ENCODE data around the gene RASGRF2.

The RASGRF2 gene

GRCh38 chr5:81180780-81181460 lies 220.8 kb downstream of the RASGRF2 start:
- TF ChIP-seq CTCF (IDR thresholded peaks at IDR 0.05) = no peak
- H3K4me1 ChIP-seq (ENCODE audit: control insufficient read depth in 1 of 2, insufficient read depth in 1 of 2, low read depth in 1 of 2, low read length in 1 of 2) = no peaks in the 10 kb centered on the region
- no peaks in the 10 kb centered on the region for H3K27me3 ChIP-seq
- H3K36me3 ChIP-seq = no peaks in the 10 kb centered on the region
- H3K27ac ChIP-seq = no peak overlapping the region
- H3K9me3 ChIP-seq = no peaks in the 10 kb centered on the region
- H3K4me3 ChIP-seq (ENCODE audit: low read depth in 1 of 2, low read length in 1 of 2) = no peak overlapping the region

GRCh38 chr5:81181576-81182316 lies 221.6 kb downstream of the RASGRF2 start:
- H3K27ac ChIP-seq = no peak overlapping the region
- H3K27me3 ChIP-seq = no peaks in the 10 kb centered on the region
- H3K4me1 ChIP-seq (ENCODE audit: control insufficient read depth in 1 of 2, insufficient read depth in 1 of 2, low read depth in 1 of 2, low read length in 1 of 2) = no peaks in the 10 kb centered on the region
- no peaks in the 10 kb centered on the region for H3K9me3 ChIP-seq
- H3K36me3 ChIP-seq = no peaks in the 10 kb centered on the region
- TF ChIP-seq CTCF (IDR thresholded peaks at IDR 0.05) = no peak
- no peak overlapping the region for H3K4me3 ChIP-seq (ENCODE audit: low read depth in 1 of 2, low read length in 1 of 2)

GRCh38 chr5:81182396-81183390 lies 222.5 kb downstream of the RASGRF2 start:
- Histone ChIP-seq H3K4me1 (ENCODE audit: control insufficient read depth in 1 of 2, insufficient read depth in 1 of 2, low read depth in 1 of 2, low read length in 1 of 2) (no peaks in the 10 kb centered on the region), H3K4me3 (ENCODE audit: low read depth in 1 of 2, low read length in 1 of 2) (no peak overlapping the region), H3K27ac (no peak overlapping the region), H3K9me3 (no peaks in the 10 kb centered on the region), H3K27me3 (no peaks in the 10 kb centered on the region), H3K36me3 (no peaks in the 10 kb centered on the region)
- TF ChIP-seq CTCF (IDR thresholded peaks at IDR 0.05) = no peak

GRCh38 chr5:81183811-81184748 lies 223.9 kb downstream of the RASGRF2 start:
- Histone ChIP-seq H3K27ac (no peak overlapping the region), H3K4me3 (ENCODE audit: low read depth in 1 of 2, low read length in 1 of 2) (no peak overlapping the region), H3K9me3 (no peaks in the 10 kb centered on the region), H3K4me1 (ENCODE audit: control insufficient read depth in 1 of 2, insufficient read depth in 1 of 2, low read depth in 1 of 2, low read length in 1 of 2) (no peaks in the 10 kb centered on the region), H3K27me3 (no peaks in the 10 kb centered on the region), H3K36me3 (no peaks in the 10 kb centered on the region)
- no peak for TF ChIP-seq CTCF (IDR thresholded peaks at IDR 0.05)

- Histone ChIP-seq H3K4me3 (ENCODE audit: low read depth in 1 of 2, low read length in 1 of 2) (no peak overlapping the region), H3K9me3 (no peaks in the 10 kb centered on the region), H3K4me1 (ENCODE audit: control insufficient read depth in 1 of 2, insufficient read depth in 1 of 2, low read depth in 1 of 2, low read length in 1 of 2) (no peaks in the 10 kb centered on the region), H3K27me3 (no peaks in the 10 kb centered on the region), H3K36me3 (no peaks in the 10 kb centered on the region), H3K27ac (no peak overlapping the region)
- no peak for TF ChIP-seq CTCF (IDR thresholded peaks at IDR 0.05)
These were observed 224.6 kb downstream of the RASGRF2 start for GRCh38 chr5:81184749-81185110.
